NCI-H128 (cell line): Measurements from ENCODE around the gene RGSL1.

Experiments used
- DNase-seq: peaks from one replicate; lab custom pipeline; 2025; ENCODE audit not compliant: unreplicated experiment; lab: John Stamatoyannopoulos, UW

RGSL1 gene

DNA sequence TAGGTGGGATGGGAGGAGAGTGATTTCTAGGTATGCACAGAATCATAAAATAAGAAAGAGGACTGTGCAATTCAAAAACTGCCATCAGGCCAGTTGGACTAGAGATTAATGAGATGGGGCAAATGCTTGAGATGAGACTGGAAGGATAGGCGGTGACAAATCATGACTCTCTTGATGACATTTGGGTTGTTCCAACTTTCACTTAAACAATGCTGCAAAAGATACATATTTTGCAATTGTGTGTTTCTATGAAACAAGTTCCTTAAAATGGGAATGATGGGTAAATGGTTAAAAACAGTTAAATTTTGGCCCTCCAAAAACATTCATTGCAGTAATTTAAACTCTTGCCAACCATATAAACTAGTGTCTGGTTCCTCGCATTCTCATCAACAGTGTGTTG, 84.0 kb downstream of the RGSL1 start:
- no peak for DNase-seq

DNA sequence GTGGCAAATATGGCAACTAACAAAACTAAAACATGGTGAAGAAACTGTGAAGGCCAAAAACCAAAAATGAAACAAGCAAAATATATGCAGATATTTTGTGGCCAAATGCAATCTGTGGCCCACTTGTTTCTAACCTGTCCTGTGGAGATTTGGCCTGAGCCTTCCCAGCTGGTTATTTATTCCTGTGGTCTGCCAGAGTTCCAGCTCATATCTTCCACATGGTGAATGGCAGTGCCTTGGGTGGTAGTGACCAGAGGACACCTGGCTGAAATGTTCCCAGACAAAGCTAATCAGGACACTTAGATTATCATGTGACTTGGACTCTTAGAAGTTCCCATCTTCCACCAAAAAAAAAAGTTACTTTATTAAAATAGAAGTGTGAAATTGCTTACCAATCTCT, 99.4 kb downstream of the RGSL1 start:
- no peak for DNase-seq

DNA sequence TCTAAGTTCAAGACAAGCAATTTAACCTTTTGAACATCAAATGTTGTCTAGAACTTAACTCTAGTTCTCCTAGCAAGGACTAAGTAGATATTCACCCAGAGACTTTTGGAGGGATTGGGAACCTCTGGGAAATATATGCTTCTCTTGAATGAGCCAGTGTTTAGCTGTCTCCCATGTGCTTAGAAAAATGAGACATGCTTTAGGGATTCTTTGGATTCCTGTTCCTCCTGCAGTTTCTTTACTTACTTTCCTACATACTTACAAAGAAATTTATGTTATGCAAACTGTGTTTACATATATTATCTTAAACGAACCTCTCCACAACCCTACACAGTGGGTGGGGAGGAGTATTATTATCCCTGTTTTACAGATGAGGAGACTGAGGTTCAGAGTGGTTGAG, 99.9 kb downstream of the RGSL1 start:
- DNase-seq: no peak

DNA sequence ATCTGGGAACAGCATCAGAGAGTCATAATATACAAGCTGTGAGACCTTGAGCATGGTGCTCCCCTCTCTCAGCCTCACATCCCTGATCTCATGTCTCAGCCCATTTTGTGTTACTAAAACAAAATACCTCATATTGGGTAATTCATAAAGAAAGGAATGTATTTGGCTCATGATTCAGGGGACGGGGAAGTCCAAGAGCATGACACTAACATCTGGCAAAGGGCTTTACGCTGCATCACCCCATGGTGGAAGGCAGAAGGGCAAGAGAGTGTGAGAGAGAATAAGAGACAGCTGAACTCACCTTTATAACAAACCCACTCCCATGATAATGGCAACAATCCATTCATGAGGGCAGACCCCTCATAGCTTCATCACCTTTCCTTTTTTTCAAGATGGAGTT, 102.6 kb downstream of the RGSL1 start:
- DNase-seq: no peak

DNA sequence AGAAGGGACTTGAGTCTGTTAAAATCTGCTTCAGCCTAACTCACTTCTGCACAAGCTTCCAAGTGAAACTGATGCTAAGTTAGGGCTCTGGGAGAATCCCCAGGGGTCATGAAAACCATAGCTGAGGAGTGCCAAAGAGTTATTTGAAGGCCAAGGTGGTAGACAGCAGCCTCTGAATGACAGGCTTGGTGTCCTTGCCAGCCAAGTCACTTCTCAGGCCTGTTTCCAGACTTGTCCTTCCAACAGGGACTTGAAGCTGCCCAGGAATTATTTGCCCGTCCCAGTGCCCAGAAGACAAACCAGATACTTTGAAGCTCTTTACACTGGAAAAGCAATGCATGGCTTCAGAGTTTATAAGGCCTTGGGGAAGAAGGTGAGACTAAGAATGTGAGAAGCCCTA, 105.5 kb downstream of the RGSL1 start:
- no peak for DNase-seq

DNA sequence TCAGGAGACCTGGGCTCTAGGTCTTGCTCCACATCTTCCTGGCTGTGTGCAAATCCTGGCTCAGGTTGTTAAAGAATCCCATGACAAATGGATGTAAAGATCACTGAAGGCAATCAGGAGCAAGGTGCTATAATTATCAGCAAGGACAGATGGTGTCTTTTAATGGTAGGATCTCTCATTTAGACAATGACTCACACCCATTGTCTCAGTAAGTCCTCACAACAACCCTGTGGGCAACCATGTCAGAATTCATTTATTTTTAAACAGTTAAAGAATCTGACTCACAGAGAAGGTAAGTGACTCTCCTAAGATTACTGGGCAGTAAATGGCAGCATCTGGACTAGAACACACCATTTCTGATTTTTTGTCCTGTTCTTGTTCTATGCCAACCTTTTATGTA, 106.3 kb downstream of the RGSL1 start:
- no peak for DNase-seq

DNA sequence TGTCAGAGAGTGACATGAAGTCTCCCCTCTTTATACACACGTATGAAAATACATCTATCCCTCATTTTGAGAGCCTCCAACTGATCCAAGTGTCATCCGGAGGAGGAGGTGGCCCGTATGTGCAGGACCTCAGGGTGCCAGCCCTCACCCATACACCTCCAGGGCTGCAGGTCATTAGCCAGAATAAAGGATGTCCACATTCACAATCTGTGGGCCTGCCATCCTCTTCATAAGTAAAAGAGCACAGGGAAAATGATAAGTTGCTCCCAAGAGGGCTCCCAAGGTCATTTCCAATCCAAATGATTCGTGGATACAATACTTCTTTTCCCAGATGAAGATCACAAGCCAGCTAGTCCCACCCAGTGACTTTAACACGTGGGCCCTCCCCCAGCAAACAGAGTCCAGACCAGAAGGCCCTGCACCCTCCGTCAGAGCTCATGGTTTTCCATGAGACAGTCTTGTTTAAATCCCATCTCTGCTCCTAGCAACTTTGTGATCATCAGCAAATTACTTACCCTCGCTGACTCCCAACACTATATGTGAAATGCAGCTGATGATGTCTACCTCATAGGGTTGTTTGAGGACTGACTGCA, 110.5 kb downstream of the RGSL1 start:
- DNase-seq: no peak

DNA sequence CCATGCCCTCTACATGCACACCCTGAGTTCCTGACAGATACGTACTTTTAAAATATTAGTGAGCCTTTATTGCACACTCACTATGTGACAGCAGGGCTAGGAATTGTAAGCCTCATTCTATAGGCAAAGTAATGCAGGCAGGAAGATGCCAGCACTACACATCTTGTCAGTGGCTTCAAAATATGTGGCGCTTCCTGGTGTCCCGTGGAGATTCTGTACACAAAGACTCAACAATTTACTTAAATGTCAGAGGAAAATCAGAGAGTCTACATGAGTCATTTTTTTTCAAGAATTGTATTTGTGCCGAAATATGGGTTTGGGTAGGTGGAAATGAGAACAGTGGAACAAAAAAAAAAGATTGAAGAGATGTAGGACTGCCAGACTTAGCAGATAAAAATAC, 111.5 kb downstream of the RGSL1 start:
- DNase-seq: no peak

DNA sequence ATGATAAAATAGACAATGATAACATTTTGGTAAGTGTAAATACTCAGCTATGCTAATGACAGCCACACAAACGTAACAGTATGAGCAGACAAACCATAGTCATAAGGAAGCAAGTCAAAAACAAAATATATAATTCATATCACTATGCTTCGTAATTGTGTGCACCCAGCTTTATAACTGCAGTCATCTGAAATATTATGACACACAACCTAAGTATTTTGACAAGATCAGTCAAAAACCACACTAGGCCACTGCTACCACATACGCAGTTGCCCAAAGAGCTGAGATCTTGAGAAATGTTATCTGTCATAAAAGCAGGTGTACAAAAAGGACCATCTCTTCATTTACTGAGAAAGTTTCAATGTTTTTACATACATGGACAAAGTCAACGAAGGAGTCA, 113.1 kb downstream of the RGSL1 start:
- DNase-seq: no peak

DNA sequence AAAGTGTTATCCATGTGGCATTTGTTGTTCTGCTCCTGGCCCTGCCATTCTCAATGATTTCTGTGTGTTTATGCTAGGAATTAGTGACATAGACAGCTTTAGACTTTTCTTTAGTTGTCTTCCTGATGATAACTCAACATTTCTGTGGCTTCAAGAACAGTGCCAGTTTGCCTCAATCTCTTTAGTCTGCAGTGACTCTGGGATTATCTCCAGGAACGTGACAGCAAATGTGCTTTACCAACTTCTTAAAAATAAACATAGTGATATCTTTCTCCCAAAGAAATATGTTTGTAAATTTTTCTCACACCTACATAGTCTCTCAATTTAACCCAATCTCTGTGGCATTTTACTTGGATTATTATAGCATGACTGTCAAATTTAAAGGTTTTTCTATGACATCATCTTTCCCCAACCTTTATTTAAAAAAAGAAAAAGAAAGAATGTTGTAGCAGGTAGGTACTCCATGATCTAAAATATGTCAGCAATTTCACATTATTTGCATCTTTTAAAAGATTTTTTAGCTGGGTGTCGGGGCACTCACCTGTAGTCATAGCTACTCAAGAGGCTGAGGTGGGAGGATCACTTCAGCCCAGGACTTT, 114.6 kb downstream of the RGSL1 start:
- DNase-seq: no peak

DNA sequence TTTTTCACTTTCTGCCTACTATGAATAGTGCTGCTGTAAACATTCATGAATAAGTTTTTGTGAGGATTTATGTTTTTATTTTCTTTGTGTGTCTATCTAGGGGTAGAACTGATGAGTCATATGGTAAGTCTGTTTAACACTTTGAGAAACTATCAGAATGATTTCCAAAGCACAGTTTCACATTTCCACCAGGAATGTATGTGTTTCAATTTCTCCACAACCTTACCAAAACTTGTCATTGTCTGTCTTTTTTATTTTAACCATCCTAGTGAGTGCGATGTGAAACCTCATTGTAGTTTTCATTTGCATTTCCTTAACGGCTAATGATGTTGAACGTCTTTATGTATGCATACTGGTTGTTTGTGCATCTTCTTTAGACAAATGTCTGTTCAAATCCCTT, 115.6 kb downstream of the RGSL1 start:
- DNase-seq: no peak

DNA sequence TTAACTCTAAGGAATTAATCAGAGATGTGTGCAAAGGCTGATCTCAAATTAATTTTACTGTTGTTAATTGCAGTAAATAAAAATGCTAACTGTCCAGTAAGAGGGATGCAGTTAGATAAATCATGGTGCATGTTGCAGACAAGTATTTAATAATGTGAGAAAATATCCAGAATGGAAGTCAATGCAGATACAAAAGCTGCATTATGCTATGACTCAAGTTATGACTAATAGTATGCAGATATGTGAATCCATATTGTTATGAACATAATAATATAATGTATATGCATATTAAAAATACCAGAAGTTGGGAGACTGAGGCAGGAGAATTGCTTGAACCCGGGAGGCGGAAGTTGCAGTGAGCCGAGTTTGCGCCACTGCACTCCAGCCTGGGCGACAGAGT, 117.7 kb downstream of the RGSL1 start:
- DNase-seq: no peak

DNA sequence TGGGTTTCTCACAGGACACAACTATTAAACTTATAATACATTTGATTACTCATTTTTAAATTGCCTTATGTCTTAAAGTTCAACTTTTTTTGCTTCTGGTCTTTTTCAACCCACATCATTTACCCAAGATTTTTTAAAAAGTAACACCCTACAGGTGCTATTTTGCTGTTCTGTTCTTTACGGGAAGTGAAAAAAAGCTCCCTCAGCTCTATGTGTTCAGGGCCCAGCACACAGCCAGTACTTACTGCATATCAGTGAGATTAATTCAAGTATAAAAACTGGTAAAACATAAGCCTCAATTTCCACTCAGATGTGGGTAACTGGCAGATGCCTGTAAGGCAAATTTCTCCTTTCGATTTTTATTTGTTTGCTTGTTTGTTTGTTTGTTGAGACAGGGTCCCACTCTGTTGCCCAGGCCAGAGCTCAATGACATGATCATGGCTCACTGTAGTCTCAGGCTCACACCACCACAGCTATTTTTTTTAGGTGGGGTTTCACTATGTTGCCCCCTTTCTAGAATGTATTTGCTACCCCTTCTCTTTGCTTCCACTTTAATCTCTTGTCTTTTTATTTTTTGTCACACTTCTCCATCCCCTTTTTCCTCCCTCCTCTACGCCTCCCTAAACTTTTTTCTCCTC, 118.8 kb downstream of the RGSL1 start:
- DNase-seq: no peak

DNA sequence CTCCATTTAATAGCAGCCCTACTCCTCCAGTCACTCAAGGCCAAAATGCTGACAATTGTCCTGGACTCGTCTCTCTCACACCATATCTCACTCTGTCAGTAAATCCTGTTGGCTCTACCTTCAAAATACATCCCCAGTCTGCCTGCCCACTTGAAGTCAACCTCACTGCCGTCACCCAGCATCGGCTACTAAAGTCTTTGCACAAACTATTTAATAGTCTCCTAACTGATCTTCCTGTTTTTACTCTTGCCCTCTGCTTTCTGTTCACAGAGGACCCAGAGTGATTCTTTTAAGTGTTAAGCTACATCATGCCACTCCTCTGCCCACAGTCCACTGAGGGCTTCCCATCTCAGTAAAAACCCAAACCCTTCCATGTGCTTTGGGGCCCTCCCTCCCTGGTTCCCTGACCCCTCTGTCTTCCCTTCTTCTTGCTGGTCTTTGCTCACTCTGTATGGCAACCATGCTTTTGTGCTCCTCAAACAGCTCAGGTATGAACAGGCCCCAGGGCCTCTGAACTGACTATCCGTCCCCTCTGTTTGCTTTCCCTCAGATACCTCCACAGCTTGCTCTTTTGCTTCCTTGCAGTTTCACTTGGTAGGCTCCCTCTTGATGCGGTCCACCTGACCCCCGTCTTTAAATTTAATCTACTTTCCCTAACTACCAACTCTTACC, 120.1 kb downstream of the RGSL1 start:
- no peak for DNase-seq

DNA sequence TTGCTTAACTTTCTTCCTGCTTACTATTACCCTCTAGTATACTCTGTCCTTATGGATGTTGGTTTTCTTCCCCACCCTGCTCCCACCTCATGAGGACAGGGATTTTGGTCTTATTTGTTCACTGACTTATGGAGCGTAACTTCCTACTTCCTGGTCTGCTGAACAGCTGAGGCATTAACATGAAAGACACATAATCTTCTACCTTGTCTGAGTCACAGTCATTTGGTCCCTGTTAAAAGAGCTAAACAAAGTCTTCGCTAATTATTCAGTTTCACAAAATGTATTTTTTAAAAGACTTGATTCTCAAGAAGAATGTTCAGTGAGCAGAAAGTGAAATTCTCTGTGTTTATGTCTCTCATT, 120.6 kb downstream of the RGSL1 start:
- DNase-seq: no peak

DNA sequence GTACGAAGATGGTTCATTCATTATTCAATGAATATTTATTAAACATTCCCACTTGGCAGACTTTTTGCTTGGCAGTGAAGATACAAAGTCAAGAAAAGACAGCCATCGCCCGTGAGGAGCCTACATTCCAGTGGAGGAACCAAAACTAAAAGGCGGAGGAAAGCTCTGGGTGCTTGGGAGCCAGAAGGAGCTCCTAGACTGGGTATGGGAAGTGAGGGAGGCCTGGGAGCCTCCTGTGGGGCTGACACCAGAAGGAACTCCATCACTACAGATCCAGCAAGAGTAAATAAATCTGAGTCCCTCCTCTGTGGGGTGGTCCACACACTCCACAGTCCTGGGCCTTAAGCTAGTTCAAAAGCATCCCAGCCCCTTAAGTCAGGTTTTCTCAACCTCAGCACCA, 124.2 kb downstream of the RGSL1 start:
- no peak for DNase-seq

DNA sequence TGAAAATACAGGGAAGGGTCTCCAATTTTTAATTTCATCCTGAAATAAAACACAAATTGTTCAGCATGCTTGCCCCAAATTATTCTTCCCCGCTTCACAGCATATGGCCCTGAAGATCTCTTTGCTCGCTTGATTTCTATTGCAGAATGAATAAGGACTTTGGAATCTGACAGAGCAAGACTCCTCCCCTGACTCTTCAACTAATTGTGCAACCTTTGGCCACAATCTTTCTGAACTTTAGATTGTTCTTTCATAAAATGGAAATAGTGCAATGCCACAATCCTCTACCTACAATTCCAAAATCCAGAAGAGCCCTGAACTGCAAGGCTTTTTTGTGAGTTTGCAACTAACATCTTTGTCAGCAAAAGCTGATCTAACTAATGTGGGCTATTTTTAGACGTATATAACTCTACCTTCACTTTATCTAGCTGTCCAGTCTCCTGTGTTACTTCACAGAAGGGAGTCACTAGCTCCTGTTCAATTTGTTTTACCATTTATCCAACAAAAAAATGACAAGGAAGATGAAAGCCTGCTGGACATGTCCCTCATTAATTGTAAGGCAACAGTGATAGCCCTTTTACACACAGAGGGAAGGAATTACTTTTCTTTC, 125.7 kb downstream of the RGSL1 start:
- no peak for DNase-seq

DNA sequence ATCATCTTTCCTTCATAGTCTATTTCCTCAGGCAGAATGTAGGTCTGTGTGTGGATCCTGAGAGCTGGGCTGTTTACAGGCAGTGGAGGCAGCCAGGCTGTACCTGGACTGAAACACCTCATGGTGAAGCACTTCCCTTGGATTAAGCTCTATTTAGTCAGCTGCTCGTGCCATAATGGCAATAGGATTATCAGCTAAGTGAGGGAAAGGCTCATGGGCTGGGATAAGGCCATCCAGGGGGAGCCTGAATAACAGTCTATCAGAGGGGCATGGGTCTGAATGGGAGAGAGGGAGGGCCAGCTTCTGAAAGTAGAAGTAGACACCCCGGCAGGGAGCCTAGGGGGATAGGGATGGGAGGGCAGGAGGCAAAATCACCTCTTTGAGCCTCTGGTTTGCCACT, 130.8 kb downstream of the RGSL1 start:
- DNase-seq: no peak

DNA sequence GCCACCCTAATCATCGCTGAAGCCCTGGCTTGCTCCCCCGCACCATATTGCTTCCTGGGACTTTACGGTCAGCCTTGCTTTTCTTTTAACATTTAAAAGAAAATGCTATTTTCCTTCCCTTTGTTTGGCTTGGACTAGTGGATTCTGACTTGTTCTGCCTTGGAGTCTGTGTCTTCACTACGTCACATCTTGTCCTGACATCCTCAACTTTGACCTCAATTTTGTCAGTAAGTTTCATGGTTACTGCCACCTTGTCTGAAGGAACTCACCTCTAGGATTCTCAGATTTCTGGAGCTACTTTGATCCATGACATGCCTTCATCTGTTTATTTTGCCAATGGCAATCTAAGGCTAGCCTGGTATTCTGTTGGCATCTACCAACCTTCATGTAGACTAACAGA, 134.8 kb downstream of the RGSL1 start:
- no peak for DNase-seq

DNA sequence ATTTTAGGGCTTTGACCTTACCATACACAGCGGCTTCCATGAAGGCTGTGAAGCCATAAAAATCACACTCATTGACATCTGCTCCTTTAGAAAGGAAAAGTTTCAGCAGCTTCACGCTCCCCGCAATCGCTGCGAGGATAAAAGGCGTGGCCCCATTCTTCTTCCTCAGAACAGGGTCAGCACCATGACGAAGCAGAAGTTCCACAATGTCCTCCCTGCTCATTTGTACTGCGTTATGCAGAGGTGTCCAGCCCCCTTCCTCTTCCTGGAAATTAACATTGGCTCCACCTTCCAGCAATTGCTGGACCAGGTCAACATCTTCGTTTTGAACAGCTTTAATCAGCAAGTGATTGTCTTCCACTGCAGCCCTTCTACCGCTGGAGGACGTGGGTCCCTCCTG, 136.4 kb downstream of the RGSL1 start:
- no peak for DNase-seq

DNA sequence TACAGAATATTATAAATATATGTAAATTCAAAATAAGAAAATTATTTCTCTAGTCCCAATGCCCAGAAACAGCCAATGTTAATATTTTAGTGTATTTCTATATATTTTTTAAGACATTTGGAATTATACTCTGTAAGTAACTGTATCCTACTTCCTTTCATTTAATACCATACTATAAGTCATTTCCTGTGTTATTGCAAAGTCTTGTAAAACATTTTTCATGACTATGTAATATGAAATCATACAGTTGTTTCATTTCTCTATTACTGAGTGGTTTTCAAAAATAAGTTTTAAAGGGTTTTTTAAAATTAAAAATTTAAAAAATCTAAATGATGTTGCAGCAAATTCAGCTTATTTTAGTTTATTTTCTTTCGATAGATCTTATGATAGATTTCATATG, 137.1 kb downstream of the RGSL1 start:
- DNase-seq: no peak
